ENCODE measurements around the gene ITGA1.

The ITGA1 gene

GRCh38 chr5:53003144-53003543 is 215.4 kb downstream of the ITGA1 start:
- no peak for DNase-seq

GRCh38 chr5:53006911-53007890 is 219.5 kb downstream of the ITGA1 start:
- no peak for DNase-seq

- DNase-seq: no peak
These were observed 221.0 kb downstream of the ITGA1 start for GRCh38 chr5:53008751-53009150.

Data from NCI-H524 (cell line).